Measurements from ENCODE around the gene HRH3.

The HRH3 gene

GRCh38 chr20:62225820-62226635 lies 6.0 kb upstream of the HRH3 start:
- no peak overlapping the region for H3K27ac ChIP-seq
- H3K27me3 ChIP-seq = peaks cover 79% of the 10 kb centered on the region
- H3K4me1 ChIP-seq (ENCODE audit: control insufficient read depth in 1 of 2, insufficient read depth in 1 of 2, low read depth in 1 of 2, low read length in 1 of 2) = no peaks in the 10 kb centered on the region
- H3K4me3 ChIP-seq (ENCODE audit: low read depth in 1 of 2, low read length in 1 of 2) = no peak overlapping the region
- H3K9me3 ChIP-seq = no peaks in the 10 kb centered on the region
- TF ChIP-seq CTCF (IDR thresholded peaks at IDR 0.05) = no peak
- no peaks in the 10 kb centered on the region for H3K36me3 ChIP-seq

- peaks cover 88% of the 10 kb centered on the region for H3K27me3 ChIP-seq
- TF ChIP-seq CTCF (IDR thresholded peaks at IDR 0.05) = no peak
These were observed 4.9 kb upstream of the HRH3 start for GRCh38 chr20:62225026-62225425.

GRCh38 chr20:62224113-62224855 lies 4.2 kb upstream of the HRH3 start:
- Histone ChIP-seq H3K4me1 (ENCODE audit: control insufficient read depth in 1 of 2, insufficient read depth in 1 of 2, low read depth in 1 of 2, low read length in 1 of 2) (peaks cover 3 to 8% of the 10 kb centered on the region in 2 experiments), H3K27ac (no peak overlapping the region), H3K27me3 (peaks cover 95% of the 10 kb centered on the region), H3K4me3 (ENCODE audit: low read depth in 1 of 2, low read length in 1 of 2) (no peak overlapping the region), H3K36me3 (no peaks in the 10 kb centered on the region), H3K9me3 (no peaks in the 10 kb centered on the region)
- no peak for TF ChIP-seq CTCF (IDR thresholded peaks at IDR 0.05)

More at GRCh38 chr20:62225026-62225425, 4.9 kb upstream of the HRH3 start:
- no peak overlapping the region for H3K27ac ChIP-seq
- H3K4me1 ChIP-seq (ENCODE audit: control insufficient read depth in 1 of 2, insufficient read depth in 1 of 2, low read depth in 1 of 2, low read length in 1 of 2) = peaks cover 0 to 5% of the 10 kb centered on the region in 2 experiments
- H3K36me3 ChIP-seq = no peaks in the 10 kb centered on the region
- H3K4me3 ChIP-seq (ENCODE audit: low read depth in 1 of 2, low read length in 1 of 2) = no peak overlapping the region
- no peaks in the 10 kb centered on the region for H3K9me3 ChIP-seq

GRCh38 chr20:62223571-62223970 lies 3.5 kb upstream of the HRH3 start:
- Histone ChIP-seq H3K27me3 (peaks cover 99% of the 10 kb centered on the region), H3K4me1 (ENCODE audit: control insufficient read depth in 1 of 2, insufficient read depth in 1 of 2, low read depth in 1 of 2, low read length in 1 of 2) (peaks cover 4 to 13% of the 10 kb centered on the region in 2 experiments), H3K4me3 (ENCODE audit: low read depth in 1 of 2, low read length in 1 of 2) (no peak overlapping the region), H3K36me3 (no peaks in the 10 kb centered on the region), H3K27ac (no peak overlapping the region), H3K9me3 (no peaks in the 10 kb centered on the region)
- TF ChIP-seq CTCF (IDR thresholded peaks at IDR 0.05) = no peak

- no peak for TF ChIP-seq CTCF (IDR thresholded peaks at IDR 0.05)
- H3K36me3 ChIP-seq = no peaks in the 10 kb centered on the region
- H3K9me3 ChIP-seq = no peaks in the 10 kb centered on the region
- H3K27ac ChIP-seq = no peak overlapping the region
- peaks cover 99% of the 10 kb centered on the region for H3K27me3 ChIP-seq
- no peak overlapping the region for H3K4me3 ChIP-seq (ENCODE audit: low read depth in 1 of 2, low read length in 1 of 2)
- H3K4me1 ChIP-seq (ENCODE audit: control insufficient read depth in 1 of 2, insufficient read depth in 1 of 2, low read depth in 1 of 2, low read length in 1 of 2) = peaks cover 4 to 13% of the 10 kb centered on the region in 2 experiments
These were observed 2.9 kb upstream of the HRH3 start for GRCh38 chr20:62222972-62223371.
